CD14-positive monocyte (primary cell): Measurements from ENCODE around the gene PLET1. TPM values are rescaled to one million over a fixed set of nuclear protein-coding genes. Genes with fewer than 3 reads are reported as not detected.

Experiments
- DNase-seq, 3 donors: peaks; one replicate each; pipeline ENCODE4 v3.0.0-alpha.2; 2011 to 2022
- H2AFZ ChIP-seq: 2 replicates; pipeline ENCODE4 v1.6.0; 2012; ENCODE audit warnings: mild to moderate bottlenecking, low read depth, low read length, inconsistent platforms; ENCODE audit not compliant: insufficient read depth, poor library complexity, severe bottlenecking
- H3K27ac ChIP-seq, 2 donors: 1 replicate in 1 of 2; 2 replicates in 1 of 2; pipeline ENCODE4 v1.5.1; 2012 to 2013; ENCODE audit warnings: low read length in 2 of 2, control low read depth in 1 of 2, inconsistent platforms in 1 of 2, low read depth in 1 of 2, mild to moderate bottlenecking in 1 of 2
- H3K27me3 ChIP-seq, 2 donors: one replicate each; pipeline versions ENCODE4 v1.6.0 to v1.6.1; 2011 to 2013; ENCODE audit warnings: low read length in 2 of 2; ENCODE audit not compliant: control insufficient read depth in 2 of 2, insufficient read depth in 2 of 2
- H3K36me3 ChIP-seq, 2 donors: replicated peaks in 1 of 2; 1 replicate in 1 of 2; 2 replicates in 1 of 2; pipeline versions ENCODE4 v1.5.1 to v1.6.1; 2012 to 2013; ENCODE audit warnings: low read length in 2 of 2, control low read depth in 1 of 2, inconsistent platforms in 1 of 2, mild to moderate bottlenecking in 1 of 2; ENCODE audit not compliant: insufficient read depth in 2 of 2, control insufficient read depth in 1 of 2
- H3K4me1 ChIP-seq, 2 donors: 1 replicate in 1 of 2; 2 replicates in 1 of 2; pipeline versions ENCODE4 v1.5.1 to v1.6.1; 2012 to 2013; ENCODE audit warnings: low read length in 2 of 2, control low read depth in 1 of 2, inconsistent platforms in 1 of 2, mild to moderate bottlenecking in 1 of 2, moderate library complexity in 1 of 2; ENCODE audit not compliant: insufficient read depth in 2 of 2, control insufficient read depth in 1 of 2
- H3K4me2 ChIP-seq: replicated peaks from 2 replicates; pipeline ENCODE3; 2012; ENCODE audit warnings: low read length, moderate library complexity, mild to moderate bottlenecking; ENCODE audit not compliant: poor library complexity, severe bottlenecking; ENCODE audit errors: extremely low read depth
- H3K4me3 ChIP-seq, 3 experiments: fragments of 200-600 bp in 1 of 3; sonication (generic) in 1 of 3; replicated peaks in 1 of 3; 1 replicate in 2 of 3; 2 replicates in 1 of 3; pipeline ENCODE4 v1.5.1; 2011 to 2013; ENCODE audit warnings: low read length in 3 of 3, mild to moderate bottlenecking in 3 of 3, control low read depth in 2 of 3, low read depth in 2 of 3, inconsistent platforms in 1 of 3, moderate library complexity in 1 of 3
- H3K79me2 ChIP-seq: 2 replicates; pipeline ENCODE4 v1.6.0; 2012; ENCODE audit warnings: mild to moderate bottlenecking, control low read depth, inconsistent platforms, low read length, moderate library complexity; ENCODE audit not compliant: insufficient read depth
- H3K9ac ChIP-seq: 2 replicates; pipeline ENCODE4 v1.6.0; 2017; ENCODE audit warnings: low read length, mild to moderate bottlenecking; ENCODE audit not compliant: insufficient read depth, poor library complexity, severe bottlenecking
- H3K9me3 ChIP-seq, 2 donors: replicated peaks in 1 of 2; 1 replicate in 1 of 2; 2 replicates in 1 of 2; pipeline versions ENCODE4 v1.5.1 to v1.6.1; 2012 to 2013; ENCODE audit warnings: low read length in 2 of 2, control low read depth in 1 of 2; ENCODE audit not compliant: control insufficient read depth in 1 of 2, insufficient read depth in 1 of 2
- H4K20me1 ChIP-seq: 2 replicates; pipeline ENCODE4 v1.6.0; 2012; ENCODE audit warnings: mild to moderate bottlenecking, low read length, control low read depth, moderate library complexity; ENCODE audit not compliant: insufficient read depth
- H3K27ac Mint-ChIP-seq, 7 donors: one replicate each; pipeline ENCODE4 v1.8.0; 2020; ENCODE audit warnings: mild to moderate bottlenecking in 7 of 7, mixed read lengths in 7 of 7, moderate library complexity in 6 of 7, inconsistent platforms in 2 of 7
- H3K27me3 Mint-ChIP-seq, 3 donors: one replicate each; pipeline ENCODE4 v1.8.0; 2021 to 2022; ENCODE audit warnings: low read depth in 3 of 3, mild to moderate bottlenecking in 3 of 3, mixed read lengths in 3 of 3, moderate library complexity in 3 of 3, inconsistent platforms in 1 of 3
- H3K36me3 Mint-ChIP-seq, 2 donors: one replicate each; pipeline ENCODE4 v1.8.0; 2020; ENCODE audit warnings: mixed read lengths in 2 of 2, inconsistent platforms in 1 of 2, mild to moderate bottlenecking in 1 of 2
- H3K4me1 Mint-ChIP-seq: one replicate; pipeline ENCODE4 v1.8.0; 2020; ENCODE audit warnings: mild to moderate bottlenecking, mixed read lengths
- H3K4me3 Mint-ChIP-seq, 2 donors: one replicate each; pipeline ENCODE4 v1.8.0; 2020; ENCODE audit warnings: mild to moderate bottlenecking in 2 of 2, mixed read lengths in 2 of 2, moderate library complexity in 1 of 2
- H3K9me3 Mint-ChIP-seq, 7 donors: one replicate each; pipeline ENCODE4 v1.8.0; 2020 to 2022; ENCODE audit warnings: mixed read lengths in 7 of 7, mild to moderate bottlenecking in 6 of 7, moderate library complexity in 6 of 7, inconsistent platforms in 2 of 7
- WGBS: methylation state at CpG from one replicate; pipeline ENCODE4 v1.1.5; 2013; ENCODE audit warnings: missing lambda C conversion rate; ENCODE audit not compliant: insufficient coverage; 5-methylcytosine and 5-hydroxymethylcytosine counted together
- intact Hi-C, 2 donors: fragments of 100-400 bp; cut with micrococcal nuclease; formaldehyde crosslinking; loops; one replicate each; pipeline versions ENCODE4 v1.15.0 to v1.15.1; 2023
- polyA plus RNA-seq, 3 donors: library from polyadenylated mRNA; depleted of rRNA in 1 of 3; unstranded in 2 of 3; stranded (reverse) in 1 of 3; fragments of 300-500 nt in 2 of 3; fragments of >200 nt in 1 of 3; fragmentation: Illumina TruSeq in 2 of 3; gene quantifications; 1 replicate in 2 of 3; 2 replicates in 1 of 3; pipeline ENCODE4 v1.2.3, GENCODE V29; 2012 to 2021
- TF ChIP-seq, protein P1 (sequence below): fragments of 200-600 bp; IDR thresholded peaks from one replicate; pipeline ENCODE4 v1.8.0; 2022; ENCODE audit warnings: antibody characterized with exemption, mild to moderate bottlenecking

The PLET1 gene
- polyA plus RNA-seq, 3 donors = not detected

DNA sequence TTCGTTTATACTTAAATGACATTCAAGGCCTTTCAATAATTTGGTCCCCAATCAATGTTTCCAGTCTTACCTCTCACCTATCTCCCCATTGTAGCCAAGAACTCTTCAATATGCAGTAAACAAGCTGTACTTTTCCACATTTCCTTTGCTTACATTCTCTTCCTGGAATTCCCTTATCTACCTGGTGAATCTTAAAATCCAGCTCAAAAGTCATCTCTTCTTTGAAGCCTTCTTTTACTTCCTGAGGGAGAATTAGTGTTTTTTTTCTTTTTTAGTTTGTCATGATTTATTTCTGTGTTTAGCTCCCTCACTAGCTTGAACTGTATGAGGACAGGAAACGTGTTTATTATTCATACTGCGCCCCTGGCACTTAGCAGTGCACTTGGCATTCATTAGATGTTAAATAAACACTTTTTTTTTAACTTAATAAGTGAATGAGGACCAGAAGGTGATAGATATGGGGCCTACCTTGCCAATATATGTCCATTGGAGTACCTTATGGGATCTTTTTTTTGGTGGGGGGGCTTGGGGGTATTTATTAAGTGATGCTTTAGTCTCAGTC lies 39.3 kb downstream of the PLET1 start:
- Mint-ChIP-seq H3K4me1 (peaks cover 15% of the 10 kb centered on the region), H3K36me3 (peaks cover 0 to 1% of the 10 kb centered on the region in 2 donors), H3K4me3 (no peak overlapping the region), H3K27ac (no peak overlapping the region), H3K9me3 (no peaks in the 10 kb centered on the region), H3K27me3 (peaks cover 0 to 2% (median 0%) of the 10 kb centered on the region in 3 donors)
- H4K20me1 ChIP-seq = no peaks in the 10 kb centered on the region
- no peaks in the 10 kb centered on the region for H3K9me3 ChIP-seq
- intact Hi-C loops = loop anchor here in 1 of 2 donors (5.0 to 10.0 kb wide), 2 partner anchors 47 to 336 kb away; partner anchors contain the start of gene BCO2
- H3K4me2 ChIP-seq = no peak overlapping the region
- no peak for DNase-seq
- peaks cover under 1% of the 10 kb centered on the region for H3K79me2 ChIP-seq
- H3K27ac ChIP-seq = no peak overlapping the region
- H2AFZ ChIP-seq = no peak overlapping the region
- H3K9ac ChIP-seq = no peak overlapping the region
- no peaks in the 10 kb centered on the region for H3K27me3 ChIP-seq
- H3K36me3 ChIP-seq = no peaks in the 10 kb centered on the region
- WGBS = no CpG with 5 or more reads among the region's 3 CpGs
- peaks cover 5 to 6% of the 10 kb centered on the region in 2 donors for H3K4me1 ChIP-seq
- TF ChIP-seq, protein P1, sequence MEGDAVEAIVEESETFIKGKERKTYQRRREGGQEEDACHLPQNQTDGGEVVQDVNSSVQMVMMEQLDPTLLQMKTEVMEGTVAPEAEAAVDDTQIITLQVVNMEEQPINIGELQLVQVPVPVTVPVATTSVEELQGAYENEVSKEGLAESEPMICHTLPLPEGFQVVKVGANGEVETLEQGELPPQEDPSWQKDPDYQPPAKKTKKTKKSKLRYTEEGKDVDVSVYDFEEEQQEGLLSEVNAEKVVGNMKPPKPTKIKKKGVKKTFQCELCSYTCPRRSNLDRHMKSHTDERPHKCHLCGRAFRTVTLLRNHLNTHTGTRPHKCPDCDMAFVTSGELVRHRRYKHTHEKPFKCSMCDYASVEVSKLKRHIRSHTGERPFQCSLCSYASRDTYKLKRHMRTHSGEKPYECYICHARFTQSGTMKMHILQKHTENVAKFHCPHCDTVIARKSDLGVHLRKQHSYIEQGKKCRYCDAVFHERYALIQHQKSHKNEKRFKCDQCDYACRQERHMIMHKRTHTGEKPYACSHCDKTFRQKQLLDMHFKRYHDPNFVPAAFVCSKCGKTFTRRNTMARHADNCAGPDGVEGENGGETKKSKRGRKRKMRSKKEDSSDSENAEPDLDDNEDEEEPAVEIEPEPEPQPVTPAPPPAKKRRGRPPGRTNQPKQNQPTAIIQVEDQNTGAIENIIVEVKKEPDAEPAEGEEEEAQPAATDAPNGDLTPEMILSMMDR = no peak
- H3K4me3 ChIP-seq = no peak overlapping the region

DNA sequence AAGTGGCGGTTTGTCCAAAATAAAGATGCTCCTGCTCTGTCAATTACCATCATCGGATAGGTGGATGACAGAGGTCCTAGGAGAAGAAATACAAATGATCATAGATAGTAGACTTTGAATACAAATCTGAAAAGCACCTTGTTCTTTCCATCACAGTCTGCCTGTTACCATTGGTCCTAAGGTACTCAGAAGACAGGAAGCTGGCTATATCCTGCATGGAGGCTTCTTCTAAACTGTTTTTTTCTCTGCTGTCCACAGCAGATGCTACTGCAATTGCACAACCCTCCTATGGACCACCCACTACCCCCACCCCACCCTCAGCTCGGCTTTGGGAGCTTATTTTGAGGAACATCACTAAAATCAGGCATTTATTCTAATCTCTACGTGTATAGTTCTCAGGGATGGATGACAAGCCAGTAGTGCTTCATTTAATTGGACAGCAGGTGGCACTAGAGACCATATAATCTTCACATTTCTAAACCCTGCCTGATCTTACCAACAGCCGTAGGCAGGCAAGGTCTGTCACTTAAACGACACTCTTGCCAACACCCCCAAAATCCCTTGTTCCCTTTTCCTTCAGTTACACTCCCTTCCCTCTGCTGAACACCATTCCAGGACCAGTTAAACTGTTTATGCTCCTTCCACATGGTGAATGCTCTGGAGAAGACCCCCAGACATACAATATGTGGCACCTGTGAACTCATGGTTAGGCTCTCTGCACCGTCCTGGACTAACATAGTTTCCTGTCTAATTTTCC lies 41.0 kb downstream of the PLET1 start:
- Mint-ChIP-seq H3K27ac (peak overlapping the region in 2 of 7 donors; percentile 31 to 33), H3K27me3 (peaks cover 0 to 2% (median 0%) of the 10 kb centered on the region in 3 donors), H3K9me3 (no peaks in the 10 kb centered on the region), H3K4me3 (peak overlapping the region in 1 of 2 donors; percentile 44), H3K36me3 (no peaks in the 10 kb centered on the region), H3K4me1 (peaks cover 14% of the 10 kb centered on the region)
- Histone ChIP-seq H3K27me3 (no peaks in the 10 kb centered on the region), H2AFZ (peak overlapping the region; percentile 54), H3K27ac (no peak overlapping the region), H3K4me2 (no peak overlapping the region), H3K36me3 (no peaks in the 10 kb centered on the region), H4K20me1 (no peaks in the 10 kb centered on the region), H3K4me1 (peaks cover 3 to 5% of the 10 kb centered on the region in 2 donors), H3K9ac (no peak overlapping the region), H3K4me3 (no peak overlapping the region), H3K79me2 (no peaks in the 10 kb centered on the region), H3K9me3 (no peaks in the 10 kb centered on the region)
- TF ChIP-seq, protein P1 = peak; percentile 78
- 33% methylated on average over 3 of the region's 7 CpGs for WGBS
- intact Hi-C loops = loop anchor here (1.0 to 10.0 kb wide), 7 partner anchors 45 to 1315 kb away; partner anchors contain the start of gene BCO2 (in 1 of the 2)
- DNase-seq = peak; percentile 73 to 82 (median 77)
